Stimulated activated CD8-positive, alpha-beta memory T cell treated with anti-CD3 and anti-CD28 coated beads, Interleukin-15, amount 100 ng/mL, for 4 hours (primary cell): ENCODE results near the gene SPEM1.
"Not testable (repeated sequence)": the region's sequence is repeated elsewhere in the genome, so short reads cannot be mapped to it uniquely, and the experiment has no call there.

Source experiments
- DNase-seq, 2 donors: peaks; one replicate each; pipeline ENCODE4 v3.0.0-alpha.2; 2020; ENCODE audit warnings: low read depth in 2 of 2

Gene SPEM1

DNA sequence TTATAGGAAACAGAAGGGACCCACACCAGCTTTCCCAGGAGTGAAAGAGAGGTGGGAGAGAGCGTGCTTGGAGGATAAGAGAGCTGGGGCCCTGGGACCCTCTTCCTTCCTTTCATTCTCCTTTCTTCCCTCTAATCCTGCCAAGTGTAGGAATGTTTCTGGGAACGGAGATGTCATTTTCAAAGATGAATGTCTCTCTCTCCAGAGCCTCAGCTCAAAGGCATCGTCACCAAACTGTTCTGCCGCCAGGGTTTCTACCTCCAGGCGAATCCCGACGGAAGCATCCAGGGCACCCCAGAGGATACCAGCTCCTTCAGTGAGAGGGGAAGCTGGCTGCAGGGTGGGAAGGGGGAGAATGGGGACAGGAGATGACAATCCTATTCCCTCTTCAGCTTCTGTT lies 21.1 kb downstream of the SPEM1 start:
- no peak for DNase-seq

DNA sequence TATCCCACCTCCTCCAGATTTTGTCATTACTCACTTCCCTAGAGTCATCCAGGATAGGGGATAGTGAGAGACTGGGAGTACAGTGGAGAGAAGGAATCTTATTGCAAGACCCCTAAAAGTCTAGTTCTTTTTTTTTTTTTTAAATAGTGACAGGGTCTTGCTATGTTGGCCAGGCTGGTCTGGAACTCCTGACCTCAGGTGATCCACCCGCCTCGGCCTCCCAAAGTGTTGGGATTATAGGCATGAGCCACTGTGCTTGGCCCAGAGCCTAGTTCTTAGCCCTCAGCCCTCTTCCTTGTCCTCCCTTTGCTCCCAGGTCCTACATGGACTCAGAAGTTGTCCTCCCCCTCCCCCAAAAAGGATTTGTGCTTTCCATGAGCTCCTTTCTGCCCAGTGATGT lies 22.0 kb downstream of the SPEM1 start:
- DNase-seq, result no peak

GRCh38 chr17:7443499-7444485 lies 23.7 kb downstream of the SPEM1 start:
- no peak for DNase-seq

DNA sequence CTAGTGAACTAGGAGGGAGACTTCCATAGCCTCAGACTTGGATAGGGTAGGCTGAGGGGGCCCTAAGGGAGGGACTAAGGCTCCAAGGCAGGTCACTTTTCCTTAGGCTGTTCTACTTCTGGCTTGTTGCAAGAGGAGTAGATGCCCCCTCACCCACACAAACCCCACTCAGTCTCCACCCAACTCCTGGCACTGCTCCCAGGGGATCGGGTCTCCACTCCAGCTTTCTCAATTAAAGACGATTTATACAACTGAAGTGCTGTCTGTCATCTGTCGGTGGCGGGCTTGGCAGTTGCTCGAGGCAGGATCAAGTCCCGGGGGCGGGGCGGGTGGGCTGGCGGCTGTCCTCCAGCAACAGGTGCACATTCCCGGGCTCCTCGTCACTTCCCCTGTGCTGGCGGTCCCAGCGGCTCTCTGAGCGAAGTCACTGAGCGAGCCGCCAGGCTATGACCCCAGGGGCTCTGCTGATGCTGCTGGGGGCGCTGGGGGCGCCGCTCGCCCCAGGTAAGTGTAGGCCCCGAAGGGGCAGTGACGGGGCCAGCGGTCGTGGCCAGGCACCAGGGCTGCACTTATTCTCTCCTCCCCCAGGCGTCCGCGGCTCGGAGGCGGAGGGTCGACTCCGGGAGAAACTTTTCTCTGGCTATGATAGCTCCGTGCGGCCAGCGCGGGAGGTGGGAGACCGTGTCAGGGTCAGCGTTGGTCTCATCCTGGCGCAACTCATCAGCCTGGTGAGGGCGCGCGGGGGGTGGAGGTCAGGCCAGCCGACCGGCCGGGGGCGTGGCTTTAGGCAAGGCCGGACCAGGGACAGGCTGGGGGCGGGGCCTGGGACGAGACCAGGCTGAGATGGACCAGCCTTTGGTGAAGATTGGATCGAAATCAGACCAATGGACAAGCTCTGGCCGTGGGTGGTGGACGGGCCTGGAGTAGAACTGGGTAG lies 24.8 kb downstream of the SPEM1 start, which contains the start of gene CHRNB1:
TSS of gene CHRNB1 (plus strand) at position 380 of the 937 bp plus-strand sequence. CDS start at position 447, 67 bp downstream.
- DNase-seq, result no peak

DNA sequence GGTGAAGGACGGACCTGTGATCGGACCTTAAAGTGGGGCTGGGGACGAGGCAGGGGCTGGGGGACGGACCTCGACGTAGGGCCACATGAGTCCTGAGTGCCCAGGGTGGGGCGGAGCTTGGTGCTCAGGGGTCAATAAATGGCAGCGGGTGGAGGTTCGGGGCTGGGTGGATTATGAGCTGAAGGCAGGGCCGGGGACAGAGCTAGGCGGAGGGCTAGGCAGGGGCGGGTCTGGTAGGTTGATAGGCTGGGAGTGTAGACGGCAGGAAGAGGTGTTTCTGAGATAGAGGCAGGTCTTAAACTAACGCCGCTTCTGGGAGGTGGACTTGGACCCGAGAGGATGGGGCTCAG lies 25.5 kb downstream of the SPEM1 start:
- no peak for DNase-seq

GRCh38 chr17:7448461-7448860 lies 28.3 kb downstream of the SPEM1 start:
- DNase-seq, result no peak

GRCh38 chr17:7459961-7460545 lies 39.9 kb downstream of the SPEM1 start:
- DNase-seq, result no peak

DNA sequence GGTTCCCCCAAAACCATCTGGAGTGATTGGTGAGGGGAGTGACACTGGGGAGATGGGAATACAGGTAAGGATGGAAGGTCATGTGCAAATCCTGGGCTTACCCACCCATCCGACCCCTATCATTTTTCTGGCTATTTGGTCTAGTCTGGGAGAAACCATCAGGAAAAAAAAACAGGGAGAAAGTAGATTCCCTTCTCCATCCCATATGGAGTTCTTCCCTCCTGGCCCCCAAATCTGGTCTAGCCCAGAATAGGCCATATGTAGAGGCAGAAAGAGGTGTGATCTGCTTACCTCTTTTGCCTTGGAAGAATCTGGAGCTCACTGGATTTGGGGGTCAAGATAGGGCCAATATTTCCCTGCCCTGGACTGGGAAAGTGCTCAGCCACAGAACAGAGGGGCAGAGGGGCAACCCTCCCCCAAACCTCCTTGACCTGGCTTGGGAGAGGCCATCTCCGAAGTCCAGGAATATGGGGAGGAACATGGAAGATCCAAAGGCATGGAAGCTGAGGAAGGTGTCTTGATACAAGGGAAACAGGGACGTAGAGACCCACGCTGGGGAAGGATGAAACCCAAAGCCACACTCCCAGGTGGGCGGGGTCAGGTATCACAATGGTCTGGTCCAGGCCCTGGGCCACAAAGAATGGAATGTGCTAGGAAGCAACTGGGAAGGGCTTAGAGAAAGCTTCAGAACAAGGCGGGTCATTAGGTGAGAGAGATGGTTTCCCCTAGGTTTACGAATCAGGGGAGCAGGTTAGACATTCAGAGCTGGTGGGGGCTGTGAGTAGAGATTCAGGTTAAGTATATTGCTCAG lies 40.9 kb downstream of the SPEM1 start:
- no peak for DNase-seq

- no peak for DNase-seq
These were observed 42.6 kb downstream of the SPEM1 start for GRCh38 chr17:7462474-7463371.

DNA sequence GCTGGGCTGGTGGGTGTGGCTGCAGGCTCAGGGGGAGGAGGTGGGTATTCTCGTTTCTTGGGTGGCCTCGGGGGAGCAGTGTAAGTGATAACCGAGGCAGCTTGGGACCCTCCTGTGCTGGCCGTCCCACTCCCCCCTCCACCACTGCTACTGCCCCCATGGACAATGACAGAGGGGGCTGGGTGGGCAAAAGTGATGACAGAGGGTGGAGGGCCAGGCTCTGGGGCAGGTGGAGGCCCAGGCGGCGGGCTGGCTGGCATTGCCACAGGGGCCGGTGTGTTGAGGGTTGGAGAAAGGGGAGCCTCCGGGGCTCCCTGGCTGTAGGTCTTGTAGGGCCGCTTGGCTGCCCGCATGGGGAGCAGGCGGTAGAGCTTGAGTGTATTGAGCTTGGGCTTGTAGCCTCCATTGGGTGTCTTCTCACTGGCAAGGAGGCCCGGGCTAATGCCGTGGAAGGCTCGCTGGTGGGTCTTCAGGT lies 43.3 kb downstream of the SPEM1 start:
- DNase-seq, result no peak

GRCh38 chr17:7464081-7464480 lies 44.0 kb downstream of the SPEM1 start:
- DNase-seq, result no peak

DNA sequence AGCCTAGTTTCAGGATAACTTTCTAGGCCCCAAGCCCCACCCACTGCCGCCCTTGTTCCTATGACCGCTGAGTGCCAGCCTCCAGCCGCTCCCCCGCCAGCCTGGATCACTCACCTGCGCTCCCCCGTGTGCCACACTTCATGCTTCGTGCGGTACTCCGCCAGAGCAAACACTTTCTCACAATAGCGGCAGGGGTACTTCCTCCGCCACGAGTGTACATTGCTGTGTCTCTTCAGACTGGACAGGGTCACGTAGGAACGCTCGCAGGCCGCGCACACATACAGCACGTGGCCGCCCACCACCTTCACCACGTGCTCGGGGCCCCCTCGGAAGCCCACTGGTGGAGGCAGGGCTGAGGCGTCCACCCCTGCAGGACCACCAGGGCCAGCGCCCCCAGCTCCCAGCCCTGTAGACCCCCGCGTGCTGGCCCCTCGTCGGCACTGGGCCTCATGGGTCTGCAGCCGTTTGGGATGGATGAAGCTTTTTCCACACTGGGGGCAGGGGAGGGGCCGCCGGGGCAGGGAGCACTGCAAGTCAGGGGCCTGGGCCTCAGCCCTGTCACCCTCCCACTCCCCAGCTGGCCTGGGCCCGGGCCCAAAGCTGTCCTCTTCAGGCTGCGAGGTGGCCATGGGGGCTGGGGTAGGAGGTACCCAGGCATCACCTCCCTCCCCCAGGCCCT lies 45.6 kb downstream of the SPEM1 start:
- no peak for DNase-seq

DNA sequence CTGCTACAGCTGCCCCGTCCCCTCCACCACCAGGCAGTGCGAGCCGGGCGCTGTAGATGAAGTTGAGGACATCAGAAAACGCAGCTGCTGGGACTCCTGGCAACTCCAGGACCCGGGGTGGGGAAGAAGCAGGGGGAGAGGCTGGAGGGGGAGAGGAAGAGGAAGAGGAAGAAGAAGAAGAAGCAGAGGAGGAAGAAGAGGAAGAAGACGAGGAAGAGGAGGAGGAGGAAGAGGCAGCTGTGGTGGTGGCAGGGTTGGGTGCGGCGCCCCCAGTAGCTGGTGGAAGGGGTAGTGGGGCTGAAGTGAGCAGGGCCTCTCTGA lies 46.2 kb downstream of the SPEM1 start:
- no peak for DNase-seq

DNA sequence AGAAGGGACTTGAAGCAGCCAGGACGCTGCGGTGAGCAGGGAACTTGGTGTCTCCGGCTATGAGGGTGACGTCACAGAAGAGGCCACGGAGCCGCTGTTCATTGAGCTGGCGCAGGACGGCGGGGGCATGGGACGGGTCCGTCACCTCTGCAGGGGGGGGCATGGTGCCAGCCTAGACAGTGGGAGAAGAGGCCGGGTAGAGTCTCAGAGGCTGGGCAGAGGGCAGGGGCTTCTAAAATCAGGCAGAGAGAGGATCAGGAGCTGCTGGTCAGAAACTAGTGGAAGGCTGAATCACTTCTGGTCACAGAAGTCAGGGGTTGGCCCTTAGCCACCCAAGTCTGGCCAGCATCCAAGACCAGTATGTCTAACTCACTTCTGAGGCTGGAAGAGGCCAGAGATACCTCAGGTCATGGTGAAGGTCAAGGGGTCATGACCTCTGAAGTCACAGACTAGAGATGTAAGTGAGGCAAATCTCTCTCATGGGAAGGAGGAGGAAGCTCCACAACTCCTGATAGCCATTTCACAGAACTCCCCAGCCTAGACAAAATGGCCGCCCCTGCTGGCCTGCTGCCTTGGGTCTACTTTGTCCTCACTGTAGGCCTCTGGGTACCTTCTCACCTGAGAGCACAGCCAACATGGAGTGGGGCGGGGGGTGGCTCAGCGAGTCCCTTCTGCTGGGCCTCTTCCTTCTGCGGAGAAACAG lies 46.7 kb downstream of the SPEM1 start:
- DNase-seq, result no peak

GRCh38 chr17:7467498-7467897 lies 47.4 kb downstream of the SPEM1 start:
- no peak for DNase-seq

DNA sequence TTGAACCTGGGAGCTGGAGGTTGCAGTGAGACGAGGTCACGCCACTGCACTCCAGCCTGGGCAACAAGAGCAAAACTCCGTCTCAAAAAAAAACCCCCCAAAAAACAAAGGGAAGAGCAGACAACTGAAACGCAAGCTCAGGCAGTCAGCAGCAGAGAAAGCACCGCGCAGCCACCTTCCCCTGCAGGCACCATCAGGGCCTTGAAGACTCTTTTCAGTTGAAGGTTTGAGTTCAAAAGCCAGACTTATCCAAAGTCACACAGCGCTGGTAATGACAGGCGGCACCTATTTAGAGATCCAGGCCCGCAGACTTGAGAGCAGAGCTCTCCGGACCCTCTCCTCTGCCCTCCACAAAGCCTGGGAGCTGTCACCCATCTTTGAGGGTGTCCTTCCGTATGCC lies 48.2 kb downstream of the SPEM1 start:
- DNase-seq, result no peak

- DNase-seq, result no peak
These were observed 48.8 kb downstream of the SPEM1 start for GRCh38 chr17:7468804-7469389.

- not testable (repeated sequence) for DNase-seq
These were observed 49.7 kb downstream of the SPEM1 start for GRCh38 chr17:7469843-7470242.
